ENCODE measurements around the gene SESN2.

DNA sequence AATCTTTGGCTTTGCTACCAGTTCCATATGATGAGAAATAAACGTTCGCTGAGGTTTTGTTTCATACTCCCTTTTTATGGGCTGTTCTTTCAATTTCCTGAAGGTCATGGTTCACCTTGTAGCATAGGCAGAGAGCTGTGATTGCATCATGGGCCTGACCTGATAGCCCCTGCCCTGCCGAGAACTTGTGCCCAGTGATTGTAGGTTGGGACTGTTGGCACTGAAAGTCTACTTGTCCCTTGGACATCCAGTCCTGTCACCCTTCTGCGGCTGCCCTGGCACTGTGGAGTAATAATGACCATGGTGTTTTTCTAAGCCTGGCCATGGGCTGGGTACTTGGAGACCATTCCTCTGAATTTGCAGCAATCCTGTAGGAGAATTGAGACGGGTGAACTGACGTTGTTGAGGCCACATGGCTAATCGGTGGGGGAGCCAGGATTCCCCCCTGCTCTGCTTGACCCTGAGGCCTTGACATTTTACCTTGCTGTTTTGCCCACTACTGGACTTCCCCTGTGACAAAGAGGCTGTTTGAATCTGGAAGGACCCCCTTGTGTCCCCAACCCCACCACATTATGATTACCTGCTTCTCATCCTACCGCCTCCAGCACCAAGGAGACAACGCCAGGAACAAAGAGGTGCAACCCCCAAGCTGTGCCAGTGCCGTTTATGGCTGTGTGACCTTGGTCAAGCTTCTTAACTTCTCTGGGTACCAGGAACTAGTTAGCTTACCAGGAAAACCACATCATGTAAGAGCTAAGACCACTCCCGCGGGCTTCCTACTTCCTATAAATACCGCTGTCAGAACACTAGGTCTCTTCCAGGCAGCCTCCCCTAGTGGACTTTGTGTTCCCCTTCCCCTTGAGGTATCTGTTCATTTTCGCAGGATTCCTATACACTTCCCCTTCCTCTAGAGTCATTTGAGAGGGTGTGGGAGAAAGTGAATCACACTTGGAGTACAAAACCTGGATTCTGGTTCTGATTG, 23.4 kb downstream of the SESN2 start:
- TF ChIP-seq, protein P1, sequence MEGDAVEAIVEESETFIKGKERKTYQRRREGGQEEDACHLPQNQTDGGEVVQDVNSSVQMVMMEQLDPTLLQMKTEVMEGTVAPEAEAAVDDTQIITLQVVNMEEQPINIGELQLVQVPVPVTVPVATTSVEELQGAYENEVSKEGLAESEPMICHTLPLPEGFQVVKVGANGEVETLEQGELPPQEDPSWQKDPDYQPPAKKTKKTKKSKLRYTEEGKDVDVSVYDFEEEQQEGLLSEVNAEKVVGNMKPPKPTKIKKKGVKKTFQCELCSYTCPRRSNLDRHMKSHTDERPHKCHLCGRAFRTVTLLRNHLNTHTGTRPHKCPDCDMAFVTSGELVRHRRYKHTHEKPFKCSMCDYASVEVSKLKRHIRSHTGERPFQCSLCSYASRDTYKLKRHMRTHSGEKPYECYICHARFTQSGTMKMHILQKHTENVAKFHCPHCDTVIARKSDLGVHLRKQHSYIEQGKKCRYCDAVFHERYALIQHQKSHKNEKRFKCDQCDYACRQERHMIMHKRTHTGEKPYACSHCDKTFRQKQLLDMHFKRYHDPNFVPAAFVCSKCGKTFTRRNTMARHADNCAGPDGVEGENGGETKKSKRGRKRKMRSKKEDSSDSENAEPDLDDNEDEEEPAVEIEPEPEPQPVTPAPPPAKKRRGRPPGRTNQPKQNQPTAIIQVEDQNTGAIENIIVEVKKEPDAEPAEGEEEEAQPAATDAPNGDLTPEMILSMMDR (IDR thresholded peaks at IDR 0.05) = no peak
- TF ChIP-seq POLR2A (IDR thresholded peaks at IDR 0.05) = no peak

Data from right lobe of liver (tissue), 4 donors.